GM10248 (cell line): ENCODE results near the gene GADD45GIP1.

Source experiments
- CTCF ChIA-PET: fragments of 300-600 bp; sonication (Branson Sonifier 250); formaldehyde crosslinking; extraction: SDS; loops from one replicate; lab custom pipeline; 2021; ENCODE audit warnings: antibody characterized with exemption; lab: Yijun Ruan, JAX
- POLR2A ChIA-PET: fragments of 350-650 bp; sonication (Branson Sonifier 250); formaldehyde crosslinking; extraction: SDS; loops from one replicate; lab custom pipeline; 2020; ENCODE audit warnings: antibody characterized with exemption; lab: Yijun Ruan, JAX
- DNase-seq: peaks from one replicate; pipeline ENCODE4 v3.0.0; 2012; ENCODE audit errors: extremely low spot score
- CTCF ChIP-seq: IDR thresholded peaks from 2 replicates; pipeline ENCODE4 v1.5.1; 2012; ENCODE audit warnings: mild to moderate bottlenecking, low read depth; ENCODE audit errors: extremely low read depth, missing control alignments, control extremely low read depth

Gene GADD45GIP1

GRCh38 chr19:13002166-13002898 lies 45.3 kb upstream of the GADD45GIP1 start:
- DNase-seq = no peak
- ChIA-PET CTCF (interaction anchor here (0.9 to 1.4 kb wide), 3 partner anchors 25 to 58 kb away, joined by 4 to 7 read pairs (median 4); no protein-coding TSS in a partner anchor), POLR2A (no interaction called here)
- no peak for TF ChIP-seq CTCF

- CTCF ChIA-PET = interaction anchor here (1.2 kb wide), 1 partner anchor 32 kb away, joined by 4 read pairs; no protein-coding TSS in a partner anchor
- no peak for DNase-seq
- POLR2A ChIA-PET = no interaction called here
- no peak for TF ChIP-seq CTCF
Observed at GRCh38 chr19:13001502-13002165, 44.6 kb upstream of the GADD45GIP1 start.

DNA sequence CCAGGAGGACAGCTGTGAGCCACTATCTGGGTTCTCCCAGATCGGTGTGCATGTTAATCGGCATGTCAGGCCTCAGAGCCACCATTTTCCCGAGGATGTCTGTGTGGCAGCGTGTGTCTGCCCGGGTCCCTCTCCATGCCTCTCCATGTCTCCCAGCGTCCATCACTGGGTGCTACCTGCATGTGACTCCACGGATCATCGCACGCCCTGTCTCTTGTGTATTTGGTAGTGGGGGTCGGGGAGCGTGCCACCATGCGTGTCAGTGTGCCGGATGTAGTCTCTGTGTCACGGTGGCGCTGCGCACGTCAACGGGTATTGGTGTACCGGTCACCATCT lies 44.1 kb upstream of the GADD45GIP1 start:
- ChIA-PET CTCF (interaction anchor here (1.5 to 2.1 kb wide), 3 partner anchors 24 to 36 kb away, joined by 4 to 8 read pairs (median 8); no protein-coding TSS in a partner anchor), POLR2A (no interaction called here)
- DNase-seq = no peak
- TF ChIP-seq CTCF = no peak

GRCh38 chr19:12997967-12998940 lies 41.2 kb upstream of the GADD45GIP1 start:
- CTCF ChIA-PET = interaction anchor here (1.4 to 1.9 kb wide), 2 partner anchors 21 to 33 kb away, joined by 4 to 5 read pairs; no protein-coding TSS in a partner anchor
- POLR2A ChIA-PET = no interaction called here

DNA sequence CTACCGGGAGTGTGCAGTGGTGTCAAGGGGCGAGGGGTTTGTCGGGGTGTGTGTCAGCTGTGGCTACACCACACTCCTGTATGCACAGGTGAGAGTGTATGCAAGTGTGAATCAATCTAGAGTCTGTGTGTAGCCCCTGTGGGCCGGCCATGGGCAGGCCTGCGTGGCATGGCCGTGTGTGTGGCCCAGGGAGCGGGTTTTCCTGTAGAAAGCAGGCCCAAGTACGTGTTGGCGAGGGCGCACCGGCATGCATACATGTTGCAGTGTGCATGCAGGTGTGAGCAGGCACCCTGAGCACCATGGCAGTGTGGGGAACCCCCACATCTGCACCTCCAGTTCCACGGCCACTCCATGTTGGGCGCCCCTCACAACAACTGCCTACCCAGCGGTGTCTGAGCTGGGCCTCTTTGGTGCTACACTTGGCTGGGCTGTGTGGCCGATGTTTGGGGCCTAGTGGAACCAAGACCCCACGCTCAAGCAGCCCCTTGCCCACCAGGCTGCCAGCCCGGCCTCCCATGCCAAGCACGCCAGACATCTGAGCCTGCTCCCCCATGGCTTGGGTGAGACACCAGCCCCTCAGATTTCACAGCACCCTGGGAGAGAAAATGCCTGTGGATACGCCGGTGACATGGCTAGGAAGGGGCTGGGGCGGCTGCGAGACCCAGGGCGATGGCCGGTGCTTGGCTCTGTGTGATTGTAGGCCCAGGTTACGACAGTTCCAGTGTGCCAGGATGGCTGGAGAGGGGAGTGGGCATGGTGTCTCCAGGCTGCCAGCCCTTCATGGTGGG lies 40.4 kb upstream of the GADD45GIP1 start:
- CTCF ChIA-PET = interaction anchor here (1.4 to 1.9 kb wide), 2 partner anchors 20 to 32 kb away, joined by 4 to 5 read pairs; no protein-coding TSS in a partner anchor
- POLR2A ChIA-PET = no interaction called here

More at GRCh38 chr19:12997967-12998940, 41.2 kb upstream of the GADD45GIP1 start:
- no peak for DNase-seq
- no peak for TF ChIP-seq CTCF

More for the DNA sequence above, 40.4 kb upstream of the GADD45GIP1 start:
- no peak for TF ChIP-seq CTCF
- DNase-seq = no peak
